GM19467 (cell line): ENCODE measurements around the gene CXCL12.

Experiments used
- ATAC-seq: cut with Tn5 transposase; IDR thresholded peaks from one replicate; pipeline ENCODE4 v1.9.1; 2021; ENCODE audit warnings: mild to moderate bottlenecking, moderate library complexity; ENCODE audit not compliant: unreplicated experiment

CXCL12 gene

DNA sequence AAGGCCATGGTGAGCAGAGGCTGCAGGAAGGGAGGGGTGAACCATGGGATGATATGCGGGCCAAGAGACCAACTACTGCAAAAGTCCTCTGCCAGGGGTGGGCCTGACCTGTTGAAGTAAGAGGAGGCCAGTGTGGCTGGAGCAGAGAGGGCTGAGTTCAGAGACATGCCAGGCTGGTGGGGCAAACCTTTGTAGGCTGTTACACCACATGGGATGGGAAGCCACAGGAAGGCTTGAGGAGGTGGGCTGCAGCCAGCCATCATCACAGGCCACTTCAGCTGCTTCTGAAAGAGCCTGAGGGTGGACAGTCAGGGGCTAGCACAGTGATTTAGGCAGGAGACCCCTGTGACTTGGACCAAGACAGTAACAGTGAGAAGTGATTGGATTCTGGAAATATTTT, 20.3 kb downstream of the CXCL12 start:
- ATAC-seq, result no peak

DNA sequence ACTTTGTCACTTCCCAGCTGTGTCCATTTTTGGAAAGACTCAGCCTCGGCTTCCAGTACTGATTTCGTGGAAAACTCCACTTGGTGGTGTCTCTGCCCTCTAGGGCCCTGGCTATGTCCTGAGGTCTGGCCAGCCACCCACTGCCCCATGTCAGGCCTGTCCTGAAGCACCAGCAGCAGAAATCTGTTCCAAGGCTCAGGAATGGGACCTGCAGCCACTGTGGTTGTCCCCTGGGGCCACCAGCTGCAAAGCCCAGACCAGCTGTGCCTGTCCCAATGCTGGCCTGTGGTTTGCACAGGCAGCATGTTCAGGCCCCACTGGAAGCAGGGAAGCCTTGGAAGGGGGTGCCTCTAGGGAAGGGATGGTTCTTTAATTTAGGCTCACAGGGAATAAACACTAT, 21.2 kb downstream of the CXCL12 start:
- no peak for ATAC-seq

GRCh38 chr10:44362866-44363711, 21.8 kb downstream of the CXCL12 start:
- no peak for ATAC-seq

GRCh38 chr10:44361109-44361508, 23.8 kb downstream of the CXCL12 start:
- ATAC-seq, result no peak

DNA sequence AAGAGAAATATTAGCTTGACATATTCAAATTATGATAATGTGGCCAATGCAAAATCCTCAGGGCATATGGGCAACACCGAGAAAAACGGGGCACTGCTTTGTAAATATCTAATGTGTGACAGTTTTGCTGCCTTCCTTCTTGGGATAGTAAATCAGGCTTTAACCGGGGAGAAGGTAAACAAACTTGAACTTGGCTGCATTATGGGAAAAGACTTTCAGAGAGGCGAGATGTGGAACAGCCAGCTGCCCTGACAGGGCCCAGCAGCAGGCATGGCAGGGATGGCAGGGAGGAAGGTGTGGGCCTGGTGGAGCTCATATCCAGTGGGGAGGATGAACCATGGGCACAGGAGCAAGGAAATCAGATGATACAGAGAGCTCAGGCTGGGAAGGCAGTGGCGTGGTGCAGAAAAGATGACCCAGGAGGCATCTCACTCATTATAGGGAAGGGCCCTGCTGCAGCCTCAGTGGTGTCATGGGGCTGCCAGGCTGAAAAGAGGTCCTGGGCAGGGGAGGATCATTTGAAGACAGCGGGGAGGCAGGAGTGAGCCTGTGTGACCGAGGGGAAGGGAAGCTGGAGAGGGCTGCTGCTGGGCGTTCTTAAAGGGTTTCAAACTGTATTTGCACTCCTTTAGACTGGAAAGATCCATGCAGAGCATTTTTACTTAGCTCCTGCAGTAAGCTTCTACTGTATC, 26.7 kb downstream of the CXCL12 start:
- ATAC-seq, result no peak

- no peak for ATAC-seq
Measured at GRCh38 chr10:44357023-44357540, 27.8 kb downstream of the CXCL12 start.

DNA sequence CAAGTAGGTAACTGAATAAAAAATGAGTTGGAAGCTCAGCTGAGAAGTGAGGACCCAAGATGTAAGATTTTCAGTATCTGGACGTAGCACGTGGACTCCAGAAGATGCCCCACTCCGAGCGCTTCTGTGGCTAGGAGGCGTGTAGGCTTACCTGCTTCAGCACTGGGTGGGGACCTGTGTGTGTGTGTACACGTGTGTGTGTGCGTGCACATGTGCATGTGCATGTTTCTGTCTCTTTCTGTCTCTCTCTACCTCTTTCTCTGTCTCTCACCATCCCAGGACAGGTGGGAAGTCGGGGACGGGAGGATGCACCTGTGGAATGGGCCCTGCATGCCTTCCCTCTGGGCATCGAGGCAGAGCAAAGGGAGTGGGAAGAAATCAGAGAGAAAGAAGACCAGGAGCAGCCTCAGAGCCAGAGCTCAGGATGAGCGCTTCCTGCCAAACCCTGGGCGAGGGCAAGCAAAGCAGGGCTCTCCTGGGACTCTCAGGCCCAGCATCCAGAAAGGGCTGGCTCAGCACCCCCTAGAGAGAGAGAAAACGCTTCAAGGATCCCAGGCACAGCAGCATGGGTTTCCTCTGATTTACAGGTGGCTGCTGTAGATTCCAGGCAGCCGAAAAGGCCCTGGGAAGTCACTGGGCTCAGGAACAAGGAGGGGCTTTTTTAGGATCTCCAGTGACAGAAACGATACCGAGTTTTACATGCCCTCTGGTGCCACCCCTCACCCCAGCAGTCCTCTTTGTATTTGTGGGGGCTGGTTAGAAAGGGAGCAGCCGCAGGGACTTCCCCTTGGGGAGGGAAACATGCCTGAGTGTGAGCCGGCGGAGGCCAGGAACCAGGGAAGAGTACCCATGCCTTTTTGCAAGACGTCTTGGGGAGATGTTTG, 28.5 kb downstream of the CXCL12 start:
- ATAC-seq, result no peak

DNA sequence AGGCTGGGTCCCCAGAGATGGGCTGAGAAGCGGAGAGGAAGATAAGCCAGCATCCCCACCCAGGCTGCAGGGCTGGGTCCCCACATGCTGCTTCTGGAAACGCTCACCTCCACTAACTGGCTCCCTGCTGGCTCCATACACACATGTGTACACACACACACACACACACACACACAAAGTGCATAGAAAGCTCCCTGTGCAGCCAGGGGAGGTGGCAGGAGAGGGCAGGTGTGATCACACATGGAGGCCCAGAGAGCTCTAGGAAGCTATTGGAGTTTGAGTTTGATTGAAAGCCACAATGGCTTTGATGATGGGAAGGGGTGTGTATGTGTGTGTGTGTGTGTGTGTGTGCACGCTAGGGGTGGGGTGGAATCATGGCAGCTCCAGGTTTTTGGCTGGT, 29.3 kb downstream of the CXCL12 start:
- no peak for ATAC-seq

DNA sequence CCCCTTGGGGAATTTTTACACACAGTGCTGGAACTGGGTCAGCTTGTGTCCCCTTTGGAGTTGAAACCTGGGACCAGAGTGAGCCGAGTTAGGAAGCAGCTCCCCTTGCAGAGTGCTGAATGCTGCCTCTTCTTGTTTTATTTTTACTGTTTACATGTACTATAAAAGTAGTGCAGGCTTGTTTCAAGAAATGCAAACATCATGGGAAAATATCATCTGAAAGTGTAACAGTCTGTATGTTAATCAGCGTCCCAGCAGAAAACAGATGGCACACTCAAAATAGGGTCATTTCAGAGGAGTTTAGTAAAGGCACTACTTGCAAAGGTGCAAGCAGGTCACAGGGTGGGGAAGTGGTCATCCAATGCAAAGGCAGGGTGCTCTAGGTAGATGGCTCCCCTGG, 30.1 kb downstream of the CXCL12 start:
- no peak for ATAC-seq

DNA sequence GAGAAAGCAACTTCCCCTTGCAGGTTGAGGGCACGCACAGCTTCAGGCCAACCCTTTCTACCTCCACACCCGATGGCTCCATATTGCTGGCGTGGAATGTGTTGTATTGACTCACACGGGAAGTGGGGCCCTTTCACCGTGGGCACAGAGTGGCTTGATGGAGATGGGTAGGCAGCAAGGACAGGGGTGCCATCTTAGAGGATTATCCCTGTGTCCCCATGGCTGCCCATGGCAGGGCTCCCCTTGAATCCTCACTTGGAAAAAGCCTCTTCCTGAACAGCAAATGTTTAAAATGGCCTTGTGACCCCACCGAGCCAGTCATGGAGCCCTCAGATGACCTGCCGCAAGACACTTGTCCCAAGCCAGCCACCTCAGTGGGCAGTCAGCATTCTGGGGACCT, 31.2 kb downstream of the CXCL12 start:
- ATAC-seq, result no peak

- no peak for ATAC-seq
Measured at GRCh38 chr10:44353128-44353390, 31.8 kb downstream of the CXCL12 start.

GRCh38 chr10:44352316-44353127, 32.4 kb downstream of the CXCL12 start:
- no peak for ATAC-seq

DNA sequence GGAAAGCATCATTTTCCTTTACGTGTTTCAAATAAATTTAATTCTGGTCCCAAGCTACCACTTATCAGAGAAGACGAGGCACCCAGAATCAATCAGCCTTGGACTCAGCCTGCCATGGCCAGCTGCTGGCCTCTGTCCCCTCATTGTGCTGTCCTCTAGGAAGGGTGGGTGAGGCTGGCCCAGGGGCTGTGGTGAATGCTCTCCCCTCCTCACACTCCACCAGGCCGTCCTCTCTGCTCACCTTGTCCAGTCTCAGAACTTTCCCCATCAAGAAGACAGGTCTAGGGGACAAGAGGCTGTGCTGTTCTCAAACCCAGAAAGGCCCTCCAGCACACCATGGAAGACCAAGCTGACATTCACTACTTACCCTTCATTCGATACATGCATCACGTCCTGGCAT, 36.4 kb downstream of the CXCL12 start:
- ATAC-seq, result no peak

DNA sequence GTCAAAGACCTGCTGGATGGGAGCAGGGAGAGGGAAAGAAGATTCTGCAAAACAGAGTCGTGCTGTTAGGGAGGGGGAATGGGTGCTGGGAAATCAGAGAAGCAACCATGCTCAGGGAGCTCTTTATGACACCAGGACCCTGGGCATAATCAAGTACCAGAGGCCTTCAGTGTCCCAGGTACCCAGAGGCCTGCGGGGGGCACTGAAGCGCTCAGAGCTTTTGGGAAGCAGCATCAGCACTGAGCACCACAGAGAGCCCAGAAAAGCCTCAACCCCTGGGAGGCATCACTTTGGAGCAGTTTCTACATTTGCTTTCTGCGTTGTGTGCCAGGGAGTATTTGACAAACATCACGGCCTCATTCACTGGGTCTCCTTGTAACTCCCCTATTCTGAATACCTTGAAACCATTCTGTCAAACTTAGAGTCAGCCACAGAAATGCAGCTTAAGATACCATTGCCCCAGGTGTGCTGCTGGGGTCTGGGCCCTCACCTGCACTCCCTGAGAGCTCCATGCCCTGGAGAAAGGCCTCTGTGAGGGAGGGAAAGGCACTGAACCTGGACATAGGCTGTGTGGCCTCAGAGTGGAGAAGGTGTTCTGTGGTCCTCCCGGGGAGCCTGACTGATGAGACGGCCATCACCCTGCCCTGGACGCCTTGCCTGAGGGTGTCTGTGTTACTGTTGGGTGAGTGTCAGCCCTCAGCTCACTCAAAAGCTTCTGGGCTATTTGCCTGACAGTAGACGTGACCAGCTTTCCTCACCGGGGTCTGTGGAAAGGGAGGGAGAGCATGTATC, 37.1 kb downstream of the CXCL12 start:
- ATAC-seq, result no peak

DNA sequence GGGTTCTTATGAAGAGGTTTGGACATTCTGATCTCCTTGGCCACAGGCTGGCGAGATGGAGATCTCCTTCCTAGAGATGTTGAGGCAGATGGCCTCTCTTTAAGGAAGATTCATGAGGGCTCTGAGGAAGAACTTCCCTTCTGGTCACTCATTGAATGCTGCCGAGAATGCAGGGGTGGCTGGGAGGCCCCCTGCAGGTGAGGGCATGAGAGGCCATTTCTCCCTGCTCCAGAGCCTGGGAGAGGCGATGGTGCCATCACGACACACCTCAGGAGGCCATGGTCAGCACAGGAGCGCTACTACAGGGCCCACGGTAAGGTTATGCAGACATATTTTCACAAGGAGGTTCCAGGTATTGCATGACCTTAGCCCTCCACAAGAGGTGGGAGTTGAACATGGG, 40.2 kb downstream of the CXCL12 start:
- no peak for ATAC-seq

DNA sequence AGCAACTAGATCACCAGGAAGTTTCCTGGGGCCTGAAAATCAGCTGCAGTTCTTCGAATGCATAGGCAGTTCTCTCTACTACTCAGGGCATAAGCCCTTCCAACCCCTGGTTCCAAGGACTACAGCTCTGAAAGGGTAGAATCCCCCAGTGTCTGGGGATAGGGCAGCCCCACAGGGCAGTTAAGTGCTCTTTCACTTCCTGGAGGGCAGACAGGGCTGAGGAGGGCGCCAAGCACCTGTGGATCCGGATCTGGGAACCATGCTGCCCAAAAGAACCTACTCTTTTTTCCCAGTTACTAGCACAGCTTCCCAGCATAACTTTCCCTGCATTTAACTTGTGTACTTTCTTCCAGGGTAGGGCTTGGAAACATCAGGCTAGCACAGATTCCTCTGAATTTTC, 41.1 kb downstream of the CXCL12 start:
- ATAC-seq, result no peak

- no peak for ATAC-seq
Measured at GRCh38 chr10:44341886-44342285, 43.0 kb downstream of the CXCL12 start.

DNA sequence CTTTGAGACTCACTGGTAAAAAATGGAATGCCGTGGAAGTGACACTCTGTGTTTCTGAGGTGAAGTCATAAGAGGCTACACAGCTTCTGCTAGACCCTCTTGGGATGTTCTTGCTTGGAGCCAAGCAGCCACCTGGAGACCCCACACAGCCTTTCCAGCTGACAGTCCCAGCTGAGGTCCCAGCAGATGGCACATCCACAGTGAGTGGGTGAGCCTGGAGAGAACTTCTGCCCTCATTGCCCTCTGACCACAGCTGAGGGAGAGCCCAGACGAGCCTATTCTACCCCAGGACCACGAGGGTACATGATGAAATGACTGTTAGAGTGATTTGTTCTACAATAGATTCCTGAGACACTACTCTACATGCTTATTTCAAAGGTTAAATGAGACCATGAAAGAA, 44.3 kb downstream of the CXCL12 start:
- ATAC-seq, result no peak

GRCh38 chr10:44339218-44339617, 45.7 kb downstream of the CXCL12 start:
- no peak for ATAC-seq

- ATAC-seq, result no peak
Measured at GRCh38 chr10:44337081-44337480, 47.8 kb downstream of the CXCL12 start.
